Smooth muscle cell (in vitro differentiated cells): ENCODE data around the gene OAF. TPM values are rescaled to one million over a fixed set of nuclear protein-coding genes. Genes with fewer than 3 reads are reported as not detected.

Experiments
- DNase-seq: peaks from one replicate; lab custom pipeline; 2025; ENCODE audit not compliant: unreplicated experiment; lab: John Stamatoyannopoulos, UW
- H2AFZ ChIP-seq: fragments of 200-600 bp; sonication (generic); 2 replicates; pipeline ENCODE4 v1.6.0; 2016; ENCODE audit warnings: antibody characterized with exemption, low read depth, mild to moderate bottlenecking
- H3F3A ChIP-seq: fragments of 200-600 bp; sonication (generic); 2 replicates; pipeline ENCODE4 v1.6.0; 2017; ENCODE audit warnings: antibody characterized with exemption, low read depth
- H3K27ac ChIP-seq: fragments of 200-600 bp; sonication (generic); 2 replicates; pipeline ENCODE4 v1.5.1; 2016; ENCODE audit warnings: low read depth, mild to moderate bottlenecking
- H3K27me3 ChIP-seq: fragments of 200-600 bp; sonication (generic); 2 replicates; pipeline ENCODE4 v1.6.1; 2016; ENCODE audit warnings: low read depth, mild to moderate bottlenecking
- H3K36me3 ChIP-seq: fragments of 200-600 bp; sonication (generic); 2 replicates; pipeline ENCODE4 v1.5.1; 2016; ENCODE audit warnings: low read depth
- H3K4me1 ChIP-seq: fragments of 200-600 bp; sonication (generic); 2 replicates; pipeline ENCODE4 v1.5.1; 2016; ENCODE audit warnings: low read depth
- H3K4me2 ChIP-seq: fragments of 200-600 bp; sonication (generic); 2 replicates; pipeline ENCODE4 v1.6.0; 2016; ENCODE audit warnings: mild to moderate bottlenecking
- H3K4me3 ChIP-seq: fragments of 200-600 bp; sonication (generic); 2 replicates; pipeline ENCODE4 v1.5.1; 2016; ENCODE audit warnings: mild to moderate bottlenecking
- H3K79me2 ChIP-seq: fragments of 200-600 bp; sonication (generic); 2 replicates; pipeline ENCODE4 v1.6.0; 2016; ENCODE audit warnings: low read depth, mild to moderate bottlenecking
- H3K9ac ChIP-seq: fragments of 200-600 bp; sonication (generic); 2 replicates; pipeline ENCODE4 v1.6.0; 2016; ENCODE audit warnings: low read depth
- H3K9me3 ChIP-seq: fragments of 200-600 bp; sonication (generic); replicated peaks from 2 replicates; pipeline ENCODE4 v1.5.1; 2016; ENCODE audit warnings: low read depth
- H4K20me1 ChIP-seq: fragments of 200-600 bp; sonication (generic); 2 replicates; pipeline ENCODE4 v1.6.0; 2016; ENCODE audit warnings: low read depth
- WGBS: methylation state at CpG from one replicate; pipeline ENCODE4 v1.1.7; 2016; ENCODE audit warnings: low lambda C conversion rate; 5-methylcytosine and 5-hydroxymethylcytosine counted together
- polyA plus RNA-seq: library from polyadenylated mRNA; unstranded; fragments of >200 nt; fragmentation: Nextera tagmentation; extraction: Ambion mirVana; gene quantifications from 2 replicates; pipeline ENCODE4 v1.2.1, GENCODE V29; 2016
- total RNA-seq: library from RNA; depleted of rRNA; stranded (reverse); fragments of >200 nt; gene quantifications from 2 replicates; pipeline ENCODE4 v1.2.3, GENCODE V29; 2014
- TF ChIP-seq, protein P1 (sequence below): fragments of 200-600 bp; sonication (generic); IDR thresholded peaks from 2 replicates; pipeline ENCODE4 v1.5.1; 2017; ENCODE audit warnings: borderline replicate concordance, mild to moderate bottlenecking, antibody characterized with exemption; ENCODE audit not compliant: insufficient read depth, poor library complexity, severe bottlenecking

Gene OAF
- total and polyA plus RNA-seq, 2 experiments from 2014 or later: 41.6 to 112 TPM

DNA sequence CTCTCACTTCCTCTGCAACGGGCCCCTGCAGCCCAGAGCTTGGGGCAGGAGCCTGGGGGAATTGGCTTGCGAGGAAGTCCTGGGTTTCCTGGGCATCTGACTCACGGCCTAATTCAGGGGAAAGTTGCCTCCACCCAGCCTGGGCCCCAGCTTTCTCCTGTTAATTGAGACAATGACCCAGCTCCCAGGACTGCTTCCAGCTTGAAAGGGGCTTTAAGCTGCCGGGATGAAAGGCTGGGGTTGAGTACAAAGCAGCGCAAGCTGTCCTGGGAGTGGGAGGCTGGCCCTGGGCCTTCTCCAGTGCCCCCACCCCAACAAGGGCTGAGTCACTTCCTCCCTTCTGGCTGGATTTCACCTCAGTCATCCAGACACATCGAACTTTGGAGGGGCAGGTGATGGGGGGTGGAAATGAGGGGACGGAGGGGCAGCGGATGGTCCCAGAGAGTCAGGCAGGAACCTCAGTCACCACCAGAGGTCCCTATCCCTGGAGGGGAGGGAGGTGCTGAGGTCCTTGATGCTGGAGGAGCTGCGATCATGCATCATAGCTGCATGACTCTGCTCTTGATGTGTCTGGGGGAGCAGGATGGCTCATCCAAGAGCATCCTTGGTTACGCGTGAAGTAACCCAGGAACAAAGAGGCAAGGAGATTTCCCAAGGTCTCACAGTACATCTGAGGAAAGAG, 30.1 kb upstream of the OAF start:
- no peak for DNase-seq
- TF ChIP-seq, protein P1, sequence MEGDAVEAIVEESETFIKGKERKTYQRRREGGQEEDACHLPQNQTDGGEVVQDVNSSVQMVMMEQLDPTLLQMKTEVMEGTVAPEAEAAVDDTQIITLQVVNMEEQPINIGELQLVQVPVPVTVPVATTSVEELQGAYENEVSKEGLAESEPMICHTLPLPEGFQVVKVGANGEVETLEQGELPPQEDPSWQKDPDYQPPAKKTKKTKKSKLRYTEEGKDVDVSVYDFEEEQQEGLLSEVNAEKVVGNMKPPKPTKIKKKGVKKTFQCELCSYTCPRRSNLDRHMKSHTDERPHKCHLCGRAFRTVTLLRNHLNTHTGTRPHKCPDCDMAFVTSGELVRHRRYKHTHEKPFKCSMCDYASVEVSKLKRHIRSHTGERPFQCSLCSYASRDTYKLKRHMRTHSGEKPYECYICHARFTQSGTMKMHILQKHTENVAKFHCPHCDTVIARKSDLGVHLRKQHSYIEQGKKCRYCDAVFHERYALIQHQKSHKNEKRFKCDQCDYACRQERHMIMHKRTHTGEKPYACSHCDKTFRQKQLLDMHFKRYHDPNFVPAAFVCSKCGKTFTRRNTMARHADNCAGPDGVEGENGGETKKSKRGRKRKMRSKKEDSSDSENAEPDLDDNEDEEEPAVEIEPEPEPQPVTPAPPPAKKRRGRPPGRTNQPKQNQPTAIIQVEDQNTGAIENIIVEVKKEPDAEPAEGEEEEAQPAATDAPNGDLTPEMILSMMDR: peak; percentile 37

GRCh38 chr11:120181376-120181975, 29.4 kb upstream of the OAF start:
- Histone ChIP-seq H4K20me1 (no peaks in the 10 kb centered on the region), H3K4me1 (peaks cover 37% of the 10 kb centered on the region), H3K9ac (peak overlapping the region; percentile 31), H3K9me3 (no peaks in the 10 kb centered on the region), H3K27ac (peak overlapping the region; percentile 71), H3F3A (peaks cover 5% of the 10 kb centered on the region), H3K79me2 (no peaks in the 10 kb centered on the region), H2AFZ (no peak overlapping the region), H3K27me3 (no peaks in the 10 kb centered on the region), H3K36me3 (no peaks in the 10 kb centered on the region), H3K4me3 (no peak overlapping the region), H3K4me2 (no peak overlapping the region)
- TF ChIP-seq, protein P1: no peak
- 92% methylated on average over 10 of the region's 10 CpGs for WGBS
- no peak for DNase-seq

More for the DNA sequence above, 30.1 kb upstream of the OAF start:
- Histone ChIP-seq H2AFZ (peak overlapping the region; percentile 51), H3K9ac (peak overlapping the region; percentile 31), H3K4me2 (peak overlapping the region; percentile 56), H3K9me3 (no peaks in the 10 kb centered on the region), H3K79me2 (no peaks in the 10 kb centered on the region), H3K27ac (peak overlapping the region; percentile 71), H3K4me3 (no peak overlapping the region), H3K36me3 (no peaks in the 10 kb centered on the region), H3K27me3 (no peaks in the 10 kb centered on the region), H3K4me1 (peaks cover 29% of the 10 kb centered on the region), H3F3A (peaks cover 1% of the 10 kb centered on the region), H4K20me1 (no peaks in the 10 kb centered on the region)
- 22% methylated on average over 11 of the region's 11 CpGs for WGBS

GRCh38 chr11:120182372-120182771, 28.5 kb upstream of the OAF start:
- 74% methylated on average over 7 of the region's 7 CpGs for WGBS
- Histone ChIP-seq H3K79me2 (no peaks in the 10 kb centered on the region), H3F3A (peaks cover 5% of the 10 kb centered on the region), H3K9ac (no peak overlapping the region), H3K4me3 (no peak overlapping the region), H3K4me1 (peaks cover 44% of the 10 kb centered on the region), H3K4me2 (no peak overlapping the region), H2AFZ (no peak overlapping the region), H3K9me3 (no peaks in the 10 kb centered on the region), H3K36me3 (no peaks in the 10 kb centered on the region), H3K27ac (no peak overlapping the region), H4K20me1 (no peaks in the 10 kb centered on the region), H3K27me3 (no peaks in the 10 kb centered on the region)
- no peak for DNase-seq
- TF ChIP-seq, protein P1: no peak
